ELR (cell line): ENCODE results near the gene TRIM46.
A peak's percentile ranks its signal among the peaks of the same experiment; 100 is the strongest.
"Not testable (repeated sequence)": the region's sequence is repeated elsewhere in the genome, so short reads cannot be mapped to it uniquely, and the experiment has no call there.

ENCODE experiments used
- DNase-seq: peaks from one replicate; pipeline ENCODE4 v3.0.0-alpha.2; 2015; ENCODE audit warnings: low read depth

TRIM46 gene

GRCh38 chr1:155186067-155186793 lies 12.6 kb downstream of the TRIM46 start:
- no peak for DNase-seq

GRCh38 chr1:155186794-155187455 lies 13.3 kb downstream of the TRIM46 start:
- DNase-seq, result no peak

- DNase-seq, result no peak
Measured at GRCh38 chr1:155187456-155187891, 13.8 kb downstream of the TRIM46 start.

GRCh38 chr1:155188268-155188667 lies 14.6 kb downstream of the TRIM46 start:
- DNase-seq, result no peak

GRCh38 chr1:155189926-155190325 lies 16.3 kb downstream of the TRIM46 start:
- not testable (repeated sequence) for DNase-seq

GRCh38 chr1:155191904-155192303 lies 18.3 kb downstream of the TRIM46 start:
- DNase-seq, result no peak

GRCh38 chr1:155192346-155193274 lies 19.0 kb downstream of the TRIM46 start:
- DNase-seq, result no peak

- DNase-seq, result peak; percentile 91
Measured at GRCh38 chr1:155193275-155193990, 19.8 kb downstream of the TRIM46 start.

- DNase-seq, result not testable (repeated sequence)
Measured at GRCh38 chr1:155193991-155194240, 20.3 kb downstream of the TRIM46 start.

- peak; percentile 40 for DNase-seq
Measured at GRCh38 chr1:155195201-155196102, 21.8 kb downstream of the TRIM46 start.

GRCh38 chr1:155196103-155196892 lies 22.6 kb downstream of the TRIM46 start:
- DNase-seq, result no peak

GRCh38 chr1:155196893-155197638 lies 23.4 kb downstream of the TRIM46 start:
- no peak for DNase-seq

GRCh38 chr1:155197901-155198546 lies 24.4 kb downstream of the TRIM46 start:
- no peak for DNase-seq

- DNase-seq, result no peak
Measured at GRCh38 chr1:155198547-155198906, 24.9 kb downstream of the TRIM46 start.

- DNase-seq, result no peak
Measured at GRCh38 chr1:155199792-155200191, 26.1 kb downstream of the TRIM46 start.

- DNase-seq, result no peak
Measured at GRCh38 chr1:155200920-155201319, 27.3 kb downstream of the TRIM46 start.

GRCh38 chr1:155202198-155202597 lies 28.5 kb downstream of the TRIM46 start:
- no peak for DNase-seq

GRCh38 chr1:155202731-155203515 lies 29.3 kb downstream of the TRIM46 start:
- DNase-seq, result no peak
